OCI-LY1 (cell line): ENCODE data around the gene MMS19.

Experiments
- EZH2 ChIP-seq: fragments of 200-600 bp; sonication (generic), shearing (Covaris generic); IDR thresholded peaks from 2 replicates; pipeline ENCODE4 v1.8.0; 2017; ENCODE audit warnings: borderline replicate concordance, mixed run types, mild to moderate bottlenecking, antibody characterized with exemption, low read length, moderate library complexity, mixed read lengths
- TF ChIP-seq, protein P1 (sequence below): fragments of 200-600 bp; sonication (generic), shearing (Covaris generic); IDR thresholded peaks from 2 replicates; pipeline ENCODE4 v1.5.1; 2017; ENCODE audit warnings: mild to moderate bottlenecking, antibody characterized with exemption, low read length, moderate library complexity, mixed read lengths

DNA sequence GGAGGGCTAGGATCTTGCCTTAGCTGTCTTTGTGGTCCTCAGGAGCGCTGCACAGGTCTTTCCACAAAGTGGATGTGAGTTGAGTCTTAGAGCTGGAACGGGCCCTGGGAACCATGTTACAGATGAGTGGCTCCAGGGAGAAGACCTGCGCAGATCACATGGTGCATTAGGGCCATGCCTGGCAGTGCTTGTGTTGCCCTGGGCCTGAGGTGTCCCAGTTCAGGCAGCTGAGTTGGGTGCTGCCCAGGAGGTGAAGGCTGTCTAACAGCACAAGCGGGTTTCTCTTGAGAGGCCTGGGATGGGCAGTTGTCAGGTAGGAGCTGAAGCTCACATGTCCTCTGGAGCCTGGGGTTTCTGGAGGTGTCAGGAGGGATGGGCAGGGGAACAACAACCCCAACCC, 40.6 kb upstream of the MMS19 start:
- TF ChIP-seq, protein P1, sequence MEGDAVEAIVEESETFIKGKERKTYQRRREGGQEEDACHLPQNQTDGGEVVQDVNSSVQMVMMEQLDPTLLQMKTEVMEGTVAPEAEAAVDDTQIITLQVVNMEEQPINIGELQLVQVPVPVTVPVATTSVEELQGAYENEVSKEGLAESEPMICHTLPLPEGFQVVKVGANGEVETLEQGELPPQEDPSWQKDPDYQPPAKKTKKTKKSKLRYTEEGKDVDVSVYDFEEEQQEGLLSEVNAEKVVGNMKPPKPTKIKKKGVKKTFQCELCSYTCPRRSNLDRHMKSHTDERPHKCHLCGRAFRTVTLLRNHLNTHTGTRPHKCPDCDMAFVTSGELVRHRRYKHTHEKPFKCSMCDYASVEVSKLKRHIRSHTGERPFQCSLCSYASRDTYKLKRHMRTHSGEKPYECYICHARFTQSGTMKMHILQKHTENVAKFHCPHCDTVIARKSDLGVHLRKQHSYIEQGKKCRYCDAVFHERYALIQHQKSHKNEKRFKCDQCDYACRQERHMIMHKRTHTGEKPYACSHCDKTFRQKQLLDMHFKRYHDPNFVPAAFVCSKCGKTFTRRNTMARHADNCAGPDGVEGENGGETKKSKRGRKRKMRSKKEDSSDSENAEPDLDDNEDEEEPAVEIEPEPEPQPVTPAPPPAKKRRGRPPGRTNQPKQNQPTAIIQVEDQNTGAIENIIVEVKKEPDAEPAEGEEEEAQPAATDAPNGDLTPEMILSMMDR, result no peak
- TF ChIP-seq EZH2, result no peak
